MM.1S (cell line): ENCODE measurements around the gene PRDM5.

Source experiments
- DNase-seq: peaks from one replicate; pipeline ENCODE4 v3.0.0-alpha.2; 2015
- H2AFZ ChIP-seq: fragments of 300-600 bp; sonication (generic); 2 replicates; pipeline ENCODE4 v1.6.0; 2016; ENCODE audit warnings: antibody characterized with exemption, low read length
- H3F3A ChIP-seq: fragments of 300-600 bp; sonication (generic); 2 replicates; pipeline ENCODE4 v1.6.1; 2016; ENCODE audit warnings: mild to moderate bottlenecking, antibody characterized with exemption, low read length, moderate library complexity, mixed read lengths; ENCODE audit not compliant: insufficient read depth
- H3K27ac ChIP-seq: fragments of 300-600 bp; sonication (generic); 2 replicates; pipeline ENCODE4 v1.5.1; 2016; ENCODE audit warnings: mild to moderate bottlenecking, low read length
- H3K27me3 ChIP-seq: fragments of 300-600 bp; sonication (generic); replicated peaks from 2 replicates; pipeline ENCODE4 v1.6.0; 2016; ENCODE audit warnings: low read length; ENCODE audit not compliant: insufficient read depth
- H3K36me3 ChIP-seq: fragments of 300-600 bp; sonication (generic); replicated peaks from 2 replicates; pipeline ENCODE4 v1.6.1; 2016; ENCODE audit warnings: mild to moderate bottlenecking, low read length, mixed read lengths; ENCODE audit not compliant: insufficient read depth
- H3K4me1 ChIP-seq: fragments of 300-600 bp; sonication (generic); 2 replicates; pipeline ENCODE4 v1.6.1; 2016; ENCODE audit warnings: low read length, mixed read lengths
- H3K4me2 ChIP-seq: fragments of 300-600 bp; sonication (generic); 2 replicates; pipeline ENCODE4 v1.6.0; 2016; ENCODE audit warnings: low read depth, low read length
- H3K4me3 ChIP-seq: fragments of 300-600 bp; sonication (generic); 2 replicates; pipeline ENCODE4 v1.5.1; 2016; ENCODE audit warnings: low read length, mixed read lengths
- H3K79me2 ChIP-seq: fragments of 300-600 bp; sonication (generic); 2 replicates; pipeline ENCODE4 v1.6.1; 2016; ENCODE audit warnings: mixed run types, low read length, mixed read lengths
- H3K9ac ChIP-seq: fragments of 300-600 bp; sonication (generic); 2 replicates; pipeline ENCODE4 v1.6.1; 2016; ENCODE audit warnings: low read length, mixed read lengths
- H3K9me2 ChIP-seq: fragments of 300-600 bp; sonication (generic); replicated peaks from 2 replicates; pipeline ENCODE4 v1.6.1; 2016; ENCODE audit warnings: mild to moderate bottlenecking, low read length, mixed read lengths; ENCODE audit not compliant: insufficient read depth
- H3K9me3 ChIP-seq: fragments of 300-600 bp; sonication (generic); replicated peaks from 2 replicates; pipeline ENCODE4 v1.6.1; 2016; ENCODE audit warnings: mild to moderate bottlenecking, low read length, mixed read lengths; ENCODE audit not compliant: insufficient read depth
- H4K20me1 ChIP-seq: fragments of 300-600 bp; sonication (generic); 2 replicates; pipeline ENCODE4 v1.6.1; 2016; ENCODE audit warnings: mild to moderate bottlenecking, low read length, moderate library complexity, mixed read lengths; ENCODE audit not compliant: insufficient read depth
- CTCF ChIP-seq: fragments of 300-600 bp; sonication (generic); IDR thresholded peaks from 2 replicates; pipeline ENCODE4 v1.5.1; 2016; ENCODE audit warnings: antibody characterized with exemption, low read length, mixed read lengths
- EZH2 ChIP-seq: fragments of 300-600 bp; sonication (generic); optimal IDR thresholded peaks from 2 replicates; pipeline ENCODE3; 2017; ENCODE audit warnings: low read depth, mild to moderate bottlenecking, antibody characterized with exemption, low read length, mixed read lengths
- EZH2phosphoT487 ChIP-seq: fragments of 300-600 bp; sonication (generic); IDR thresholded peaks from 2 replicates; pipeline ENCODE4 v1.6.1; 2018; ENCODE audit warnings: antibody characterized with exemption, low read length

PRDM5 gene

GRCh38 chr4:120773641-120774040 is 148.9 kb downstream of the PRDM5 start:
- no peaks in the 10 kb centered on the region for H3K79me2 ChIP-seq
- H3K36me3 ChIP-seq = no peaks in the 10 kb centered on the region
- peaks cover 30% of the 10 kb centered on the region for H3K4me1 ChIP-seq
- no peak overlapping the region for H2AFZ ChIP-seq
- H3K9me3 ChIP-seq = no peaks in the 10 kb centered on the region
- peak overlapping the region; percentile 40; the same call in 1 of the 2 replicates for H3K4me2 ChIP-seq
- H3K27ac ChIP-seq = peak overlapping the region; percentile 14; the same call in 1 of the 2 replicates
- H3K4me3 ChIP-seq = no peak overlapping the region
- DNase-seq = peak; percentile 55
- H3K9ac ChIP-seq = no peak overlapping the region
- H3F3A ChIP-seq = peaks cover 16% of the 10 kb centered on the region
- TF ChIP-seq EZH2 (no peak), EZH2phosphoT487 (no peak), CTCF (no peak)
- H3K9me2 ChIP-seq = no peaks in the 10 kb centered on the region
- H3K27me3 ChIP-seq = no peaks in the 10 kb centered on the region
- H4K20me1 ChIP-seq = no peaks in the 10 kb centered on the region

DNA sequence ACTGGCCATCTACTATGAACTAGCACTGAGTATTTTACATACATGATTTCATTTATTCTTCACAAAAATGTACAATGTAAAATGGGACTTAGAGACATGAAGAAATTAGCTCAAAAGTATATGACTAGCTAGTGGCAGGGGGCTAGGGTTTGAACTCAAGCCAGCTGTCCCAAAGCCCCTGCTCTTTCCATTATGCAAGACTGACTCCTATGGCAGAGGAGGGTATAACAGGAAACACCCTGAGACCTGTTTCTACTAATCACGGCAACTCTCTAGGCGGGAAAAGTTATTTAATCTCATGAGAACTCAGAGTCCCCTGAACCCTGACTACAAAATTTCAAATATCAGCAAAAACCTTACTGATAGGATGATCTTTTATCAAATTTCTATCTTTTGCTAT is 150.6 kb downstream of the PRDM5 start:
- H3K9ac ChIP-seq = no peak overlapping the region
- H3K4me3 ChIP-seq = no peak overlapping the region
- H3F3A ChIP-seq = peaks cover 16% of the 10 kb centered on the region
- H3K36me3 ChIP-seq = no peaks in the 10 kb centered on the region
- TF ChIP-seq EZH2 (no peak), EZH2phosphoT487 (no peak), CTCF (no peak)
- no peaks in the 10 kb centered on the region for H3K27me3 ChIP-seq
- H4K20me1 ChIP-seq = no peaks in the 10 kb centered on the region
- no peak overlapping the region for H3K27ac ChIP-seq
- peaks cover 30% of the 10 kb centered on the region for H3K4me1 ChIP-seq
- no peak for DNase-seq
- H2AFZ ChIP-seq = no peak overlapping the region
- H3K4me2 ChIP-seq = no peak overlapping the region
- no peaks in the 10 kb centered on the region for H3K9me3 ChIP-seq
- no peaks in the 10 kb centered on the region for H3K79me2 ChIP-seq
- H3K9me2 ChIP-seq = no peaks in the 10 kb centered on the region

DNA sequence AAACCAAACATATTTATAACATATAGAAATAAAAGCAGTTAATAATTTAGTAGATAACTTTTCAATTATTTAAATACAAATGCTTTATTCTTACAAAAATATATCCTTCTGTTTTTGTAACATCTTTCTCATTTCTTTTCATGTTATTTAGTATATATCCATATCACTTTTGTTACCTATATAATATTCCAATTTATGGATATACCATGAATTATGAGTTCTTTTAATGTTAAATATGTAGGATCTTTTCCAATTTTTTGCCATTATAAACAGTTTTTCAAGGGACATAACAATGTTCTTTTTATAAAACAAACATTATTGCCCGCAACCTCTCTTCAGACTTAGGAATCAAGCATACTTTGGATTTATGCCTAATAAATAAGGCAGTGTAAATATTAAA is 151.6 kb downstream of the PRDM5 start:
- no peaks in the 10 kb centered on the region for H4K20me1 ChIP-seq
- H3K4me2 ChIP-seq = no peak overlapping the region

More for the DNA sequence above, 151.6 kb downstream of the PRDM5 start:
- Histone ChIP-seq H3K9ac (no peak overlapping the region), H3K4me1 (peaks cover 36% of the 10 kb centered on the region), H3K9me3 (no peaks in the 10 kb centered on the region), H3K27ac (no peak overlapping the region), H3F3A (peaks cover 23% of the 10 kb centered on the region), H3K4me3 (no peak overlapping the region), H2AFZ (no peak overlapping the region), H3K27me3 (no peaks in the 10 kb centered on the region), H3K36me3 (no peaks in the 10 kb centered on the region), H3K9me2 (no peaks in the 10 kb centered on the region), H3K79me2 (no peaks in the 10 kb centered on the region)
- DNase-seq = no peak
- TF ChIP-seq EZH2phosphoT487 (no peak), EZH2 (no peak), CTCF (no peak)
